ENCODE results near the gene KIAA0753.

The KIAA0753 gene

GRCh38 chr17:6542577-6542976, 97.9 kb downstream of the KIAA0753 start:
- Histone ChIP-seq H2BK120ac (ENCODE audit: insufficient read depth, low read length, poor library complexity) (no peak overlapping the region), H3K4me3 (ENCODE audit: low read depth, low read length) (no peak overlapping the region), H4K91ac (ENCODE audit: low read depth, low read length) (no peak overlapping the region), H4K12ac (ENCODE audit: low read depth, low read length) (no peak overlapping the region), H3K18ac (ENCODE audit: low read length) (no peak overlapping the region), H3K4me2 (ENCODE audit: low read length) (no peak overlapping the region), H4K8ac (ENCODE audit: low read depth, low read length) (no peak overlapping the region), H3K36me3 (ENCODE audit: control insufficient read depth in 1 of 2, insufficient read depth in 2 of 2, low read length in 2 of 2) (no peaks in the 10 kb centered on the region), H3K14ac (ENCODE audit: low read length) (no peak overlapping the region), H3K23ac (ENCODE audit: low read length) (no peak overlapping the region), H3K27me3 (ENCODE audit: insufficient read depth, low read length) (no peaks in the 10 kb centered on the region), H3K9ac (ENCODE audit: low read length) (no peak overlapping the region), H3K79me2 (ENCODE audit: control insufficient read depth, insufficient read depth, low read length, poor library complexity) (no peaks in the 10 kb centered on the region), H3K4ac (ENCODE audit: low read depth, low read length) (no peak overlapping the region), H2BK5ac (ENCODE audit: low read depth, low read length, poor library complexity) (no peak overlapping the region), H3K4me1 (ENCODE audit: control insufficient read depth in 1 of 2, insufficient read depth in 2 of 2, low read length in 2 of 2) (no peaks in the 10 kb centered on the region), H2AFZ (ENCODE audit: insufficient read depth, low read length, poor library complexity) (no peak overlapping the region), H3K9me3 (ENCODE audit: insufficient read depth, low read depth, low read length) (peaks cover 8% of the 10 kb centered on the region), H2BK12ac (ENCODE audit: low read length) (no peak overlapping the region), H3K27ac (ENCODE audit: low read depth, low read length) (no peak overlapping the region), H3K79me1 (ENCODE audit: low read length) (no peaks in the 10 kb centered on the region), H2AK5ac (ENCODE audit: low read length) (no peak overlapping the region)
- DNase-seq = no peak
- no CpG with 5 or more reads among the region's 4 CpGs for WGBS (ENCODE audit: extremely low coverage, insufficient coverage, insufficient read length)

GRCh38 chr17:6541886-6542285, 98.6 kb downstream of the KIAA0753 start:
- Histone ChIP-seq H2BK5ac (ENCODE audit: low read depth, low read length, poor library complexity) (no peak overlapping the region), H3K4me3 (ENCODE audit: low read depth, low read length) (no peak overlapping the region)

GRCh38 chr17:6539871-6540270, 100.6 kb downstream of the KIAA0753 start:
- no peak for DNase-seq
- Histone ChIP-seq H2AK5ac (ENCODE audit: low read length) (no peak overlapping the region), H2BK12ac (ENCODE audit: low read length) (no peak overlapping the region), H4K8ac (ENCODE audit: low read depth, low read length) (no peak overlapping the region), H3K4me3 (ENCODE audit: low read depth, low read length) (no peak overlapping the region), H3K9ac (ENCODE audit: low read length) (no peak overlapping the region), H3K4me2 (ENCODE audit: low read length) (no peak overlapping the region), H3K79me1 (ENCODE audit: low read length) (no peaks in the 10 kb centered on the region), H3K23ac (ENCODE audit: low read length) (no peak overlapping the region), H3K27ac (ENCODE audit: low read depth, low read length) (no peak overlapping the region), H3K4me1 (ENCODE audit: control insufficient read depth in 1 of 2, insufficient read depth in 2 of 2, low read length in 2 of 2) (no peaks in the 10 kb centered on the region), H2BK5ac (ENCODE audit: low read depth, low read length, poor library complexity) (no peak overlapping the region), H3K18ac (ENCODE audit: low read length) (no peak overlapping the region), H3K36me3 (ENCODE audit: control insufficient read depth in 1 of 2, insufficient read depth in 2 of 2, low read length in 2 of 2) (no peaks in the 10 kb centered on the region), H3K9me3 (ENCODE audit: insufficient read depth, low read depth, low read length) (peaks cover 5% of the 10 kb centered on the region), H3K79me2 (ENCODE audit: control insufficient read depth, insufficient read depth, low read length, poor library complexity) (no peaks in the 10 kb centered on the region), H4K12ac (ENCODE audit: low read depth, low read length) (no peak overlapping the region), H3K4ac (ENCODE audit: low read depth, low read length) (no peak overlapping the region), H2BK120ac (ENCODE audit: insufficient read depth, low read length, poor library complexity) (no peak overlapping the region), H4K91ac (ENCODE audit: low read depth, low read length) (no peak overlapping the region), H2AFZ (ENCODE audit: insufficient read depth, low read length, poor library complexity) (no peak overlapping the region), H3K14ac (ENCODE audit: low read length) (no peak overlapping the region), H3K27me3 (ENCODE audit: insufficient read depth, low read length) (no peaks in the 10 kb centered on the region)
- no CpG with 5 or more reads among the region's 3 CpGs for WGBS (ENCODE audit: extremely low coverage, insufficient coverage, insufficient read length)

More at GRCh38 chr17:6541886-6542285, 98.6 kb downstream of the KIAA0753 start:
- Histone ChIP-seq H3K79me2 (ENCODE audit: control insufficient read depth, insufficient read depth, low read length, poor library complexity) (no peaks in the 10 kb centered on the region), H3K23ac (ENCODE audit: low read length) (no peak overlapping the region), H3K4me1 (ENCODE audit: control insufficient read depth in 1 of 2, insufficient read depth in 2 of 2, low read length in 2 of 2) (no peaks in the 10 kb centered on the region), H3K27ac (ENCODE audit: low read depth, low read length) (no peak overlapping the region), H4K12ac (ENCODE audit: low read depth, low read length) (no peak overlapping the region), H3K27me3 (ENCODE audit: insufficient read depth, low read length) (no peaks in the 10 kb centered on the region), H2AFZ (ENCODE audit: insufficient read depth, low read length, poor library complexity) (no peak overlapping the region), H3K36me3 (ENCODE audit: control insufficient read depth in 1 of 2, insufficient read depth in 2 of 2, low read length in 2 of 2) (no peaks in the 10 kb centered on the region), H3K9me3 (ENCODE audit: insufficient read depth, low read depth, low read length) (peaks cover 8% of the 10 kb centered on the region), H3K4ac (ENCODE audit: low read depth, low read length) (no peak overlapping the region), H3K14ac (ENCODE audit: low read length) (no peak overlapping the region), H2BK120ac (ENCODE audit: insufficient read depth, low read length, poor library complexity) (no peak overlapping the region), H3K9ac (ENCODE audit: low read length) (no peak overlapping the region), H3K4me2 (ENCODE audit: low read length) (no peak overlapping the region), H2AK5ac (ENCODE audit: low read length) (no peak overlapping the region), H2BK12ac (ENCODE audit: low read length) (no peak overlapping the region), H4K91ac (ENCODE audit: low read depth, low read length) (no peak overlapping the region), H3K79me1 (ENCODE audit: low read length) (no peaks in the 10 kb centered on the region), H4K8ac (ENCODE audit: low read depth, low read length) (no peak overlapping the region), H3K18ac (ENCODE audit: low read length) (no peak overlapping the region)
- WGBS (ENCODE audit: extremely low coverage, insufficient coverage, insufficient read length) = no CpG with 5 or more reads among the region's 4 CpGs
- DNase-seq = no peak

- no peak overlapping the region for H2BK120ac ChIP-seq (ENCODE audit: insufficient read depth, low read length, poor library complexity)
- H3K27ac ChIP-seq (ENCODE audit: low read depth, low read length) = no peak overlapping the region
- no peak for DNase-seq
- H3K4me3 ChIP-seq (ENCODE audit: low read depth, low read length) = no peak overlapping the region
- no peak overlapping the region for H3K23ac ChIP-seq (ENCODE audit: low read length)
- H3K36me3 ChIP-seq (ENCODE audit: control insufficient read depth in 1 of 2, insufficient read depth in 2 of 2, low read length in 2 of 2) = no peaks in the 10 kb centered on the region
- no peak overlapping the region for H3K14ac ChIP-seq (ENCODE audit: low read length)
- no peak overlapping the region for H4K8ac ChIP-seq (ENCODE audit: low read depth, low read length)
- no peak overlapping the region for H2BK5ac ChIP-seq (ENCODE audit: low read depth, low read length, poor library complexity)
- no peak overlapping the region for H2BK12ac ChIP-seq (ENCODE audit: low read length)
- no peaks in the 10 kb centered on the region for H3K79me1 ChIP-seq (ENCODE audit: low read length)
- H3K9me3 ChIP-seq (ENCODE audit: insufficient read depth, low read depth, low read length) = peaks cover 5% of the 10 kb centered on the region
- H3K4ac ChIP-seq (ENCODE audit: low read depth, low read length) = no peak overlapping the region
- H3K79me2 ChIP-seq (ENCODE audit: control insufficient read depth, insufficient read depth, low read length, poor library complexity) = no peaks in the 10 kb centered on the region
- H4K91ac ChIP-seq (ENCODE audit: low read depth, low read length) = no peak overlapping the region
- no peak overlapping the region for H3K4me2 ChIP-seq (ENCODE audit: low read length)
- no peak overlapping the region for H2AK5ac ChIP-seq (ENCODE audit: low read length)
- H2AFZ ChIP-seq (ENCODE audit: insufficient read depth, low read length, poor library complexity) = no peak overlapping the region
- no peak overlapping the region for H3K18ac ChIP-seq (ENCODE audit: low read length)
- H4K12ac ChIP-seq (ENCODE audit: low read depth, low read length) = no peak overlapping the region
- no CpG with 5 or more reads among the region's 10 CpGs for WGBS (ENCODE audit: extremely low coverage, insufficient coverage, insufficient read length)
- no peaks in the 10 kb centered on the region for H3K4me1 ChIP-seq (ENCODE audit: control insufficient read depth in 1 of 2, insufficient read depth in 2 of 2, low read length in 2 of 2)
- no peak overlapping the region for H3K9ac ChIP-seq (ENCODE audit: low read length)
- H3K27me3 ChIP-seq (ENCODE audit: insufficient read depth, low read length) = no peaks in the 10 kb centered on the region
These were observed 103.9 kb downstream of the KIAA0753 start for GRCh38 chr17:6536566-6537065.
